ENCODE measurements around the gene MYO15A. TPM values are rescaled to one million over a fixed set of nuclear protein-coding genes. Genes with fewer than 3 reads are reported as not detected.
A peak's percentile ranks its signal among the peaks of the same experiment; 100 is the strongest.

Gene MYO15A
- total RNA-seq, 1 experiment from 2014 or later = 0.36 TPM

GRCh38 chr17:18066866-18067265 is 41.7 kb upstream of the MYO15A start:
- ChIA-PET POLR2A (no interaction called here), CTCF (no interaction called here)
- peaks cover 5% of the 10 kb centered on the region; the same call in 1 of the 2 replicates for H3K4me1 ChIP-seq (ENCODE audit: control insufficient read depth, insufficient read depth, low read length)
- no peak overlapping the region for H3K27ac ChIP-seq (ENCODE audit: low read length)
- ATAC-seq = no peak
- in situ Hi-C loops (cut with HindIII; ENCODE audit: low pct_unique_long_range_greater_than_20kb, low sequenced_read_pairs) = no loop called here
- no peaks in the 10 kb centered on the region for H3K27me3 ChIP-seq (ENCODE audit: control insufficient read depth, insufficient read depth, low read length)
- peaks cover 2% of the 10 kb centered on the region; the same call in 1 of the 2 replicates for H3K36me3 ChIP-seq (ENCODE audit: control insufficient read depth, insufficient read depth, low read length)
- no peak for DNase-seq (ENCODE audit: low read depth, low spot score)
- H3K4me3 ChIP-seq (ENCODE audit: low read depth in 2 of 2, low read length in 2 of 2) = no peak overlapping the region
- TF ChIP-seq, protein P1, sequence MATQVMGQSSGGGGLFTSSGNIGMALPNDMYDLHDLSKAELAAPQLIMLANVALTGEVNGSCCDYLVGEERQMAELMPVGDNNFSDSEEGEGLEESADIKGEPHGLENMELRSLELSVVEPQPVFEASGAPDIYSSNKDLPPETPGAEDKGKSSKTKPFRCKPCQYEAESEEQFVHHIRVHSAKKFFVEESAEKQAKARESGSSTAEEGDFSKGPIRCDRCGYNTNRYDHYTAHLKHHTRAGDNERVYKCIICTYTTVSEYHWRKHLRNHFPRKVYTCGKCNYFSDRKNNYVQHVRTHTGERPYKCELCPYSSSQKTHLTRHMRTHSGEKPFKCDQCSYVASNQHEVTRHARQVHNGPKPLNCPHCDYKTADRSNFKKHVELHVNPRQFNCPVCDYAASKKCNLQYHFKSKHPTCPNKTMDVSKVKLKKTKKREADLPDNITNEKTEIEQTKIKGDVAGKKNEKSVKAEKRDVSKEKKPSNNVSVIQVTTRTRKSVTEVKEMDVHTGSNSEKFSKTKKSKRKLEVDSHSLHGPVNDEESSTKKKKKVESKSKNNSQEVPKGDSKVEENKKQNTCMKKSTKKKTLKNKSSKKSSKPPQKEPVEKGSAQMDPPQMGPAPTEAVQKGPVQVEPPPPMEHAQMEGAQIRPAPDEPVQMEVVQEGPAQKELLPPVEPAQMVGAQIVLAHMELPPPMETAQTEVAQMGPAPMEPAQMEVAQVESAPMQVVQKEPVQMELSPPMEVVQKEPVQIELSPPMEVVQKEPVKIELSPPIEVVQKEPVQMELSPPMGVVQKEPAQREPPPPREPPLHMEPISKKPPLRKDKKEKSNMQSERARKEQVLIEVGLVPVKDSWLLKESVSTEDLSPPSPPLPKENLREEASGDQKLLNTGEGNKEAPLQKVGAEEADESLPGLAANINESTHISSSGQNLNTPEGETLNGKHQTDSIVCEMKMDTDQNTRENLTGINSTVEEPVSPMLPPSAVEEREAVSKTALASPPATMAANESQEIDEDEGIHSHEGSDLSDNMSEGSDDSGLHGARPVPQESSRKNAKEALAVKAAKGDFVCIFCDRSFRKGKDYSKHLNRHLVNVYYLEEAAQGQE (IDR thresholded peaks at IDR 0.05; ENCODE audit: insufficient read depth in 1 of 2, low read depth in 2 of 2, low read length in 1 of 2) = no peak
- no TSS peak for BruUV-seq (replicated peaks)
- intact Hi-C loops (cut with micrococcal nuclease; ENCODE audit: unreplicated experiment) = no loop called here
- H3K9me3 ChIP-seq (ENCODE audit: control insufficient read depth, insufficient read depth, low read depth, low read length) = no peaks in the 10 kb centered on the region

GRCh38 chr17:18069101-18069500 is 39.5 kb upstream of the MYO15A start:
- ChIA-PET POLR2A (no interaction called here), CTCF (no interaction called here)
- Histone ChIP-seq H3K27me3 (ENCODE audit: control insufficient read depth, insufficient read depth, low read length) (no peaks in the 10 kb centered on the region), H3K4me1 (ENCODE audit: control insufficient read depth, insufficient read depth, low read length) (peaks cover 5% of the 10 kb centered on the region; the same call in 1 of the 2 replicates), H3K4me3 (ENCODE audit: low read depth in 2 of 2, low read length in 2 of 2) (no peak overlapping the region), H3K36me3 (ENCODE audit: control insufficient read depth, insufficient read depth, low read length) (0 out of 2 replicates have a peak, but pooled peaks cover 2% of the 10 kb centered on the region), H3K27ac (ENCODE audit: low read length) (no peak overlapping the region), H3K9me3 (ENCODE audit: control insufficient read depth, insufficient read depth, low read depth, low read length) (no peaks in the 10 kb centered on the region)
- BruUV-seq (replicated peaks) = no TSS peak
- ATAC-seq = no peak
- intact Hi-C loops (cut with micrococcal nuclease; ENCODE audit: unreplicated experiment) = no loop called here
- no peak for DNase-seq (ENCODE audit: low read depth, low spot score)
- TF ChIP-seq, protein P2, sequence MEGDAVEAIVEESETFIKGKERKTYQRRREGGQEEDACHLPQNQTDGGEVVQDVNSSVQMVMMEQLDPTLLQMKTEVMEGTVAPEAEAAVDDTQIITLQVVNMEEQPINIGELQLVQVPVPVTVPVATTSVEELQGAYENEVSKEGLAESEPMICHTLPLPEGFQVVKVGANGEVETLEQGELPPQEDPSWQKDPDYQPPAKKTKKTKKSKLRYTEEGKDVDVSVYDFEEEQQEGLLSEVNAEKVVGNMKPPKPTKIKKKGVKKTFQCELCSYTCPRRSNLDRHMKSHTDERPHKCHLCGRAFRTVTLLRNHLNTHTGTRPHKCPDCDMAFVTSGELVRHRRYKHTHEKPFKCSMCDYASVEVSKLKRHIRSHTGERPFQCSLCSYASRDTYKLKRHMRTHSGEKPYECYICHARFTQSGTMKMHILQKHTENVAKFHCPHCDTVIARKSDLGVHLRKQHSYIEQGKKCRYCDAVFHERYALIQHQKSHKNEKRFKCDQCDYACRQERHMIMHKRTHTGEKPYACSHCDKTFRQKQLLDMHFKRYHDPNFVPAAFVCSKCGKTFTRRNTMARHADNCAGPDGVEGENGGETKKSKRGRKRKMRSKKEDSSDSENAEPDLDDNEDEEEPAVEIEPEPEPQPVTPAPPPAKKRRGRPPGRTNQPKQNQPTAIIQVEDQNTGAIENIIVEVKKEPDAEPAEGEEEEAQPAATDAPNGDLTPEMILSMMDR (IDR thresholded peaks at IDR 0.05) = no peak
- TF ChIP-seq TCF7L2 (IDR thresholded peaks at IDR 0.05; ENCODE audit: low read depth, low read length) = no peak
- in situ Hi-C loops (cut with HindIII; ENCODE audit: low pct_unique_long_range_greater_than_20kb, low sequenced_read_pairs) = no loop called here

- Histone ChIP-seq H3K27me3 (ENCODE audit: control insufficient read depth, insufficient read depth, low read length) (no peaks in the 10 kb centered on the region), H3K36me3 (ENCODE audit: control insufficient read depth, insufficient read depth, low read length) (no peaks in the 10 kb centered on the region), H3K9me3 (ENCODE audit: control insufficient read depth, insufficient read depth, low read depth, low read length) (no peaks in the 10 kb centered on the region), H3K4me3 (ENCODE audit: low read depth in 2 of 2, low read length in 2 of 2) (peak overlapping the region; percentile 17 to 43; a peak in 3 of 4 replicates), H3K4me1 (ENCODE audit: control insufficient read depth, insufficient read depth, low read length) (peaks cover 5% of the 10 kb centered on the region; the same call in 1 of the 2 replicates), H3K27ac (ENCODE audit: low read length) (0 out of 2 replicates have a peak overlapping the region, but pooled peaks have one; percentile 48)
- BruUV-seq (replicated peaks) = no TSS peak
- no peak for DNase-seq (ENCODE audit: low read depth, low spot score)
- in situ Hi-C loops (cut with HindIII; ENCODE audit: low pct_unique_long_range_greater_than_20kb, low sequenced_read_pairs) (no loop called here), intact Hi-C loops (cut with micrococcal nuclease; ENCODE audit: unreplicated experiment) (no loop called here)
- CTCF ChIA-PET = no interaction called here
- ATAC-seq = peak; percentile 78
- TF ChIP-seq POLR2AphosphoS5 (IDR thresholded peaks at IDR 0.05; ENCODE audit: low read depth, low read length) (no peak), TCF7L2 (IDR thresholded peaks at IDR 0.05; ENCODE audit: low read depth, low read length) (no peak), SIN3A (IDR thresholded peaks at IDR 0.05; ENCODE audit: borderline replicate concordance, insufficient read depth, low read depth, low read length) (no peak)
- TF ChIP-seq, protein P2 (IDR thresholded peaks at IDR 0.05) = no peak
- TF ChIP-seq, protein P1 (IDR thresholded peaks at IDR 0.05; ENCODE audit: insufficient read depth in 1 of 2, low read depth in 2 of 2, low read length in 1 of 2) = no peak
- POLR2A ChIA-PET = no interaction called here
These were observed 37.7 kb upstream of the MYO15A start for GRCh38 chr17:18070861-18071340.

Data from Panc1 (cell line).